ENCODE measurements around the gene MTMR10. TPM values are rescaled to one million over a fixed set of nuclear protein-coding genes. Genes with fewer than 3 reads are reported as not detected.

MTMR10 gene
- total RNA-seq, 1 donor from 2014 or later: 19.0 TPM

DNA sequence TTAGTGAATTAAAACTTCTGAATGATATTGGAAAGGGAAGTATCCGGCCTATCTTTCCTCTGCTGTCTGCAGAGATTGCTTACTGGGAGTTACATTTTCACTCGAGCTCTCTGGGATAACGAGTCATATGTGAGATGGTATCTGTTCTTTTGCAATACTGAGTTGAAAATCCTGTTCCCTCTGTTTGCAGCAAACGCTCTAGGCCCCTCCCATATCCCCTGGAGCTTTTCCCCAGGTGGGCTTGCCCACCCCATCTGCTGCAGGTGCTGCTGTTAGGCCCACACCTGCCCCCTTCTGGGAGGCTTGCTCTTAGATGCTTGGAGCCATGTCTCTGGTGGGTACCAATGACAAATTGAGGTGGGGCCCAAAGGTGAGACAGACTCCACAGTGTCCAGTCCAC lies 42.7 kb upstream of the MTMR10 start:
- no peak for DNase-seq (ENCODE audit: low read depth)
- TF ChIP-seq, protein P1, sequence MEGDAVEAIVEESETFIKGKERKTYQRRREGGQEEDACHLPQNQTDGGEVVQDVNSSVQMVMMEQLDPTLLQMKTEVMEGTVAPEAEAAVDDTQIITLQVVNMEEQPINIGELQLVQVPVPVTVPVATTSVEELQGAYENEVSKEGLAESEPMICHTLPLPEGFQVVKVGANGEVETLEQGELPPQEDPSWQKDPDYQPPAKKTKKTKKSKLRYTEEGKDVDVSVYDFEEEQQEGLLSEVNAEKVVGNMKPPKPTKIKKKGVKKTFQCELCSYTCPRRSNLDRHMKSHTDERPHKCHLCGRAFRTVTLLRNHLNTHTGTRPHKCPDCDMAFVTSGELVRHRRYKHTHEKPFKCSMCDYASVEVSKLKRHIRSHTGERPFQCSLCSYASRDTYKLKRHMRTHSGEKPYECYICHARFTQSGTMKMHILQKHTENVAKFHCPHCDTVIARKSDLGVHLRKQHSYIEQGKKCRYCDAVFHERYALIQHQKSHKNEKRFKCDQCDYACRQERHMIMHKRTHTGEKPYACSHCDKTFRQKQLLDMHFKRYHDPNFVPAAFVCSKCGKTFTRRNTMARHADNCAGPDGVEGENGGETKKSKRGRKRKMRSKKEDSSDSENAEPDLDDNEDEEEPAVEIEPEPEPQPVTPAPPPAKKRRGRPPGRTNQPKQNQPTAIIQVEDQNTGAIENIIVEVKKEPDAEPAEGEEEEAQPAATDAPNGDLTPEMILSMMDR (conservative IDR thresholded peaks at IDR 0.05; ENCODE audit: low read depth, low read length): peak; percentile 23
- no peak overlapping the region for H3K4me3 ChIP-seq (ENCODE audit: low read depth, low read length)

DNA sequence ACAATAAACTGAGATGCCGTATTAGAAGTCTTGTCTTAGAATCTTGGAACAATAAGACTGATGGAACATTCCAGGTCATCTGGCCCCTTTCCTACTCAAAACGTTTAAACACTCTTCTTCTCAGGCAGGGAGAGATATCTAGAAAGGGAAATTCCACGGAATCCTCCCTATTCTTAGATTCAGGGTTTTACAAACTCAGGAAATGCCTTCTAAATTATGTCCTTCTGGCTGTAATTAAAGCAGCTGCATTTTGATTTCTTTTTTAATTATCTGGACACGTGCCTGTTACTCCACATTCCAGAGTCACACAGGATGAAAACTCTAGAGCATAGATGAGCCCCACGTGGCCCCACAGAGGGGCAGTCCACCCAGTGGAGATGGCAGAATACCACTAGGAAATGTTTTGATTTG lies 41.5 kb upstream of the MTMR10 start:
- TF ChIP-seq, protein P1 (conservative IDR thresholded peaks at IDR 0.05; ENCODE audit: low read depth, low read length): no peak
- no peak overlapping the region for H3K4me3 ChIP-seq (ENCODE audit: low read depth, low read length)
- DNase-seq (ENCODE audit: low read depth): no peak

DNA sequence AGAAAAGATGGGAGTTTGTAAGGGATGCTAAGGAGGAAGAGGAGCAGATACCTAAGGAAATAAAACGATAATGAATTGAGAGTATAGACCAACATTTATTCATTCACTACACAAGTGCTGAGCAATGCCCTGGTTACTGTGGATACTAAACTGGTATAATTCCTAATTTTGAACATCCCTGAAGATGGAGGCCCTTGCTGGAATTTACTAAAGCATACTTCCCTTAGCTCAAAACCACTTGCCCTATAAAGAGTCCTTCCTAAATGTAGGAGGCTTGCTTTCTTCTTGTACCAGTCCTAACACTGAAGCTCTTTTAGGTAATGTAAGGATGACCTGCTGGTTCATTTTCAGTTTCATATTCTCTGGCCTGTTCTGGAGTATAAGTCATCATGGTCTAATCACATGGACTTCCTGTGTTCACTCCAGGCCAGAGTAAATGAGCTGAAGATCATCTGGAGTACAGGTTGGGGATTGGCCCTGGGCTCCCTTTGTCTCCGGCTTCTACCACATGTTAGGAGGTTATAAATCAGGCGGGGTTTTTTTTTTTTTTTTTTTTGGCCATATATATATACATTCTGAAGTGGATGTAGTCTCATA lies 40.1 kb upstream of the MTMR10 start:
- no peak overlapping the region for H3K4me3 ChIP-seq (ENCODE audit: low read depth, low read length)
- TF ChIP-seq, protein P1 (conservative IDR thresholded peaks at IDR 0.05; ENCODE audit: low read depth, low read length): no peak
- DNase-seq (ENCODE audit: low read depth): no peak

DNA sequence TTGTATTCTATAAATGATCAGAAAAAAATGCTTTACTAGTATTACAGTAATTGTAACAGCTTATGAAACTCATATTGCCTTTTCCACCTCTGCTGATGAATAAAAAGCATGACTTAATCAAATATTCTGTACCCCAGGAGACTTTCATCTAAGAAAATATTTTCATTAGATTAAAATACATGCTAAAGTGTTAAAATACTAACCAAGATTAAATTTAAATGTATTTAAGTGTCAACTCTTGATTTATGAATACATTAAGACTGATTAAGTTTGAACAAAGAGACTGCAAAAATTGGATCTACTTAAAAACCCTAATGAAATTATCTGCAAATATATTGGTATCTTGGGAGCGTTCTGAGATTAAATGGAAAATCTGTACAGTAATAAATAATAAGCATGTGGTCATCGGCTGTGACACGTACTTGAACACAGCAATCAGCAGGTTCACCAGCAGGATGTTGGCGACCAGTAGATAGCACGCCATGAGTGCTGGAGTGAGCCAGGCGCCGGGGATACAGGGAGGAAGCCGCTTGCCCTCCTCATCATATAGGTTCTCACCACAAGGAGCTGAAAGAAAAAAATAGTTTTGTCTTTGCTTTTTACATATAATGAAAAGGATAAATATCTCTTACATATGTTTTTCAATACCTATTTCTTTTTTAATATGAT lies 36.6 kb upstream of the MTMR10 start:
- no peak for DNase-seq (ENCODE audit: low read depth)
- TF ChIP-seq, protein P1 (conservative IDR thresholded peaks at IDR 0.05; ENCODE audit: low read depth, low read length): no peak

DNA sequence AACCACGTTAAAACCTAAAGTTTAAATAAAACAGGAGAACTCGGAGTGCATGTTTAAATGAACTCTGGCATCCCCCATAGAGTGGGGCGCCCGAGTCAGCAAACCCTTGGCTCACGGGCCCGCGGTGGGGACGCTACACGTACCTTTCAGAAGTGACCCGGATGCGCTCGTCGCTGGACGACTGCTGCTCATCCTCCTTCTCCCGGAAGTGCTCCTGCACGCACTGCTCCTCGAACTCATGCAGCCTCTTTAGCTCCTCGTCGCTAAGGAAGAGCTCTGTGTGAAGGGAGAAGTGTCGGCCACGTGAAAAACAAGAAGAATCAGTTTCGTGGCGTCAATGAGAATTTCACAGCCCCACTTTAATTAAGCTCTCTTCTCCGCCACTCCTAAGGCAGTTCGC lies 34.6 kb upstream of the MTMR10 start:
- no peak for DNase-seq (ENCODE audit: low read depth)
- TF ChIP-seq, protein P1 (conservative IDR thresholded peaks at IDR 0.05; ENCODE audit: low read depth, low read length): no peak
- H3K4me3 ChIP-seq (ENCODE audit: low read depth, low read length): no peak overlapping the region

More for the DNA sequence above, 36.6 kb upstream of the MTMR10 start:
- no peak overlapping the region for H3K4me3 ChIP-seq (ENCODE audit: low read depth, low read length)

DNA sequence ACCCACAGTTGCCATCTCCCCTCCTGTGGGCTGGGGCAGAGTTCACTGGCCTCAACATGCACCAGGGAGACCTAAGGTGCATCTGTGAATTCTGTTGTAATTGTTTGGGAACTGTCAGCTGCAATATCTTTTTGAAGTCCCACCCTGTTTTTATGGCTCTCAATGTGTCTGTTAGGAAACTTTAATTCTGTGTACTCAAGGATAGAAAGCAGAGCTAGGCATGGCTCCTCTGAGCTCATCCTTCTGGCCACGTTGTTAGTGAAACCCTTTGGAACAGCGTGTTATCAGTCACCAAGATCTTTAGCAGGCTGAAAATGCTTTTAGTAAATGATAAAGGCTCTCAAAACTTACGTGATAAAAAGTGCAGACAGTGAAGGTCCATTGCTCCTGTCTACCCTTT lies 33.6 kb upstream of the MTMR10 start:
- TF ChIP-seq, protein P1 (conservative IDR thresholded peaks at IDR 0.05; ENCODE audit: low read depth, low read length): no peak
- no peak overlapping the region for H3K4me3 ChIP-seq (ENCODE audit: low read depth, low read length)
- no peak for DNase-seq (ENCODE audit: low read depth)

DNA sequence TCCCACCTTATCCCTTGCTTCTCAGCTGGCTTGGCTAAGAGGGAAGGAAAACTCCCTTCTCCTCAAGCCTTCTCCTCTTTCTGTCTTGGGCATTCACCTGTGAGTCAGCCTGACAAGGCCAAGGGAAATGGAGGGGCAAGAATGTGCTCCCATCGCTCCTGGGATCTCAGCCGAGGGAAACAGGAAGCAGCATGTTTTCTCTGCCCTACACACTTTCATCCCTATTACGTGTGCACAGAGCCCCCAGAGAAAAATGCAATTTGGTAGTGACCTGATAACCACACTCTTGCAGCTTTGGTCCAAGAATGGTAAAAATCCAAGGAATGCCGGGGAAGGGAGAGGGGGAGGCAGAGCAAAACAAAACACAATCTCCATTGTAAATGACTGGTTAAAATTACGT lies 32.9 kb upstream of the MTMR10 start:
- peak; percentile 95 for DNase-seq (ENCODE audit: low read depth)
- no peak overlapping the region for H3K4me3 ChIP-seq (ENCODE audit: low read depth, low read length)
- TF ChIP-seq, protein P1 (conservative IDR thresholded peaks at IDR 0.05; ENCODE audit: low read depth, low read length): no peak
